Measurements from ENCODE around the gene MYO10.

DNA sequence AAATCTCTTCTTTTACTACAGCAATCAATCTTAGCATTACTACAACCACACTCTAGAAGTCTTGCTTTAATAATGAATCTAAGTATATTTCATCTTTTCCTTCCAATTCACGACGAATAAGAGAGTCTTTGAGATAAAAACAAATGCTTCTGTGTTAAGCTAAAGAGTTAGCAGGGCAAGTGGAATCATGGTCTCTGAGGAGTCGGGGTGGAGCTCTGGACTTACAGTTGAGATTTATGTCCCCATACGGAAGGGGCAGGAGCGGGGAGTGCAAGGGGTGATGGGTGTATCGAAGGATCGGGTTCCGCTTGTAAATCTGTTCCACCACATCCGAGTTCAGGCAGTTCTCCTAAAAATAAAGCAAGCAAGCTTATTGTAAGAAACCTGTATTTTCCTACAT, 260.3 kb downstream of the MYO10 start:
- TF ChIP-seq, protein P1, sequence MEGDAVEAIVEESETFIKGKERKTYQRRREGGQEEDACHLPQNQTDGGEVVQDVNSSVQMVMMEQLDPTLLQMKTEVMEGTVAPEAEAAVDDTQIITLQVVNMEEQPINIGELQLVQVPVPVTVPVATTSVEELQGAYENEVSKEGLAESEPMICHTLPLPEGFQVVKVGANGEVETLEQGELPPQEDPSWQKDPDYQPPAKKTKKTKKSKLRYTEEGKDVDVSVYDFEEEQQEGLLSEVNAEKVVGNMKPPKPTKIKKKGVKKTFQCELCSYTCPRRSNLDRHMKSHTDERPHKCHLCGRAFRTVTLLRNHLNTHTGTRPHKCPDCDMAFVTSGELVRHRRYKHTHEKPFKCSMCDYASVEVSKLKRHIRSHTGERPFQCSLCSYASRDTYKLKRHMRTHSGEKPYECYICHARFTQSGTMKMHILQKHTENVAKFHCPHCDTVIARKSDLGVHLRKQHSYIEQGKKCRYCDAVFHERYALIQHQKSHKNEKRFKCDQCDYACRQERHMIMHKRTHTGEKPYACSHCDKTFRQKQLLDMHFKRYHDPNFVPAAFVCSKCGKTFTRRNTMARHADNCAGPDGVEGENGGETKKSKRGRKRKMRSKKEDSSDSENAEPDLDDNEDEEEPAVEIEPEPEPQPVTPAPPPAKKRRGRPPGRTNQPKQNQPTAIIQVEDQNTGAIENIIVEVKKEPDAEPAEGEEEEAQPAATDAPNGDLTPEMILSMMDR (conservative IDR thresholded peaks at IDR 0.05; ENCODE audit: low read length), result no peak
- no peak for TF ChIP-seq EZH2phosphoT487 (IDR thresholded peaks at IDR 0.05; ENCODE audit: borderline replicate concordance, low read depth, low read length)

Measured in OCI-LY7 (cell line).